SK-N-SH treated with all-trans-retinoic acid at 6 μM for 48 hours (cell line): Measurements from ENCODE around the gene TMEM135.
"Not testable (repeated sequence)": the region's sequence is repeated elsewhere in the genome, so short reads cannot be mapped to it uniquely, and the experiment has no call there.

Experiments used
- BACH2 ChIP-seq: fragments of 250-450 bp; sonication (Bioruptor Pico); IDR thresholded peaks from 2 replicates; pipeline ENCODE4 v1.9.0; 2021; ENCODE audit warnings: mild to moderate bottlenecking, borderline replicate concordance
- ESRRG ChIP-seq: fragments of 250-450 bp; sonication (Bioruptor Pico); IDR thresholded peaks from 2 replicates; pipeline ENCODE4 v1.6.1; 2021; ENCODE audit warnings: mild to moderate bottlenecking
- PATZ1 ChIP-seq: fragments of 250-450 bp; sonication (Bioruptor Pico); IDR thresholded peaks from 2 replicates; pipeline ENCODE4 v1.8.0; 2020; ENCODE audit warnings: mild to moderate bottlenecking, moderate library complexity, borderline replicate concordance
- POU6F1 ChIP-seq: fragments of 250-450 bp; sonication (Bioruptor Pico); IDR thresholded peaks from 2 replicates; pipeline ENCODE4 v1.8.0; 2021; ENCODE audit warnings: low read depth, mild to moderate bottlenecking, moderate library complexity, borderline replicate concordance
- RARB ChIP-seq: fragments of 250-450 bp; sonication (Bioruptor Pico); IDR thresholded peaks from 2 replicates; pipeline ENCODE4 v1.8.0; 2021; ENCODE audit warnings: mild to moderate bottlenecking, moderate library complexity
- ZFP30 ChIP-seq: fragments of 450-650 bp; formaldehyde crosslinking; IDR thresholded peaks from 2 replicates; pipeline ENCODE4 v1.5.0; 2022; ENCODE audit warnings: mild to moderate bottlenecking, moderate library complexity

GRCh38 chr11:87026415-87026814, 11.3 kb upstream of the TMEM135 start:
- TF ChIP-seq RARB, ESRRG, ZFP30, POU6F1, BACH2, PATZ1 (CRISPR knock-in tag): not testable (repeated sequence)
